ENCODE data around the gene CEMP1. TPM values are rescaled to one million over a fixed set of nuclear protein-coding genes. Genes with fewer than 3 reads are reported as not detected.
"Not testable (repeated sequence)": the region's sequence is repeated elsewhere in the genome, so short reads cannot be mapped to it uniquely, and the experiment has no call there.

Gene CEMP1
- total RNA-seq (2014; rRNA removed; shearing (Covaris generic)) (0.25 TPM in 1 of 2 replicates, not detected in the other), total RNA-seq (2022) (0.35 and 0.55 TPM in 2 replicates), Bru-seq, nascent RNA (percentile 8 among the genes with signal in this experiment), BruChase-seq, experiment 1, labeled RNA remaining after a 6-hour chase (percentile 24 among the genes with signal in this experiment), BruChase-seq, experiment 2, labeled RNA remaining after a 2-hour chase (not detected)
- long read RNA-seq = 0 reads

GRCh38 chr16:2531371-2531695, at the start of gene CEMP1:
CEMP1 (minus strand) TSS chr16:2531408; CDS start chr16:2531073, 335 bp downstream.
- Histone ChIP-seq H3K9me2 (ENCODE audit: insufficient read depth, low read length) (no peaks in the 10 kb centered on the region), H4K20me1 (ENCODE audit: insufficient read depth, low read length) (no peaks in the 10 kb centered on the region), H3K9me3 (ENCODE audit: low read length) (no peaks in the 10 kb centered on the region), H3K79me2 (ENCODE audit: insufficient read depth, low read depth, low read length) (no peaks in the 10 kb centered on the region), H3K36me3 (ENCODE audit: insufficient read depth, low read length) (peaks cover 17% of the 10 kb centered on the region), H3K4me2 (ENCODE audit: low read length) (peak within 1 kb of the TSS; percentile 99), H3K4me1 (ENCODE audit: insufficient read depth, low read length, poor library complexity, severe bottlenecking) (peaks cover 18% of the 10 kb centered on the region), H3K27ac (ENCODE audit: low read depth, low read length, poor library complexity, severe bottlenecking) (peak within 1 kb of the TSS; percentile 69), H2AFZ (ENCODE audit: low read length) (peak within 1 kb of the TSS; percentile 82; the same call in 1 of the 2 replicates), H3K4me3 (ENCODE audit: low read depth, low read length, poor library complexity, severe bottlenecking) (peak within 1 kb of the TSS; percentile 70)
- ChIA-PET CTCF (ENCODE audit: unreplicated experiment) (no interaction called here), POLR2A (interaction anchor here (1.0 kb wide), 1 partner anchor 11 kb away, joined by 6 read pairs; the partner anchor contains the start of gene AMDHD2)
- DNase-seq (ENCODE audit: low spot score) = no peak
- no TSS peak for BruUV-seq (replicated peaks)
- intact Hi-C loops (cut with micrococcal nuclease; ENCODE audit: unreplicated experiment) = loop anchor here (10.0 kb wide), 2 partner anchors 143 to 223 kb away; partner anchors contain the start of gene SRRM2
- TF ChIP-seq EZH2phosphoT487 (IDR thresholded peaks at IDR 0.05; ENCODE audit: borderline replicate concordance, low read depth, low read length) (no peak), CTCF (conservative IDR thresholded peaks at IDR 0.05; ENCODE audit: low read length) (no peak)

- intact Hi-C loops (cut with micrococcal nuclease; ENCODE audit: unreplicated experiment); H2AFZ ChIP-seq (ENCODE audit: low read length); DNase-seq (ENCODE audit: low spot score); H3K79me2 ChIP-seq (ENCODE audit: insufficient read depth, low read depth, low read length); H4K20me1 ChIP-seq (ENCODE audit: insufficient read depth, low read length); POLR2A ChIA-PET; H3K4me2 ChIP-seq (ENCODE audit: low read length); H3K4me3 ChIP-seq (ENCODE audit: low read depth, low read length, poor library complexity, severe bottlenecking); H3K4me1 ChIP-seq (ENCODE audit: insufficient read depth, low read length, poor library complexity, severe bottlenecking); H3K27ac ChIP-seq (ENCODE audit: low read depth, low read length, poor library complexity, severe bottlenecking); BruUV-seq (replicated peaks); H3K9me3 ChIP-seq (ENCODE audit: low read length); CTCF ChIA-PET (ENCODE audit: unreplicated experiment); H3K9me2 ChIP-seq (ENCODE audit: insufficient read depth, low read length): not testable (repeated sequence)
- peaks cover 11% of the 10 kb centered on the region; the same call in 1 of the 2 replicates for H3K36me3 ChIP-seq (ENCODE audit: insufficient read depth, low read length)
These were observed 49.6 kb upstream of the CEMP1 start for GRCh38 chr16:2580818-2581217.

GRCh38 chr16:2580143-2580542, 48.9 kb upstream of the CEMP1 start:
- BruUV-seq (replicated peaks); H3K4me2 ChIP-seq (ENCODE audit: low read length); H3K79me2 ChIP-seq (ENCODE audit: insufficient read depth, low read depth, low read length); H3K27ac ChIP-seq (ENCODE audit: low read depth, low read length, poor library complexity, severe bottlenecking); H3K9me2 ChIP-seq (ENCODE audit: insufficient read depth, low read length); H3K4me3 ChIP-seq (ENCODE audit: low read depth, low read length, poor library complexity, severe bottlenecking); H2AFZ ChIP-seq (ENCODE audit: low read length); intact Hi-C loops (cut with micrococcal nuclease; ENCODE audit: unreplicated experiment); H3K4me1 ChIP-seq (ENCODE audit: insufficient read depth, low read length, poor library complexity, severe bottlenecking); DNase-seq (ENCODE audit: low spot score); H3K9me3 ChIP-seq (ENCODE audit: low read length); H4K20me1 ChIP-seq (ENCODE audit: insufficient read depth, low read length); POLR2A ChIA-PET; CTCF ChIA-PET (ENCODE audit: unreplicated experiment); H3K36me3 ChIP-seq (ENCODE audit: insufficient read depth, low read length): not testable (repeated sequence)

- POLR2A ChIA-PET; intact Hi-C loops (cut with micrococcal nuclease; ENCODE audit: unreplicated experiment): not testable (repeated sequence)
These were observed 47.7 kb upstream of the CEMP1 start for GRCh38 chr16:2578905-2579304.

GRCh38 chr16:2577044-2577443, 45.8 kb upstream of the CEMP1 start:
- not testable (repeated sequence) for BruUV-seq (replicated peaks)

More at GRCh38 chr16:2578905-2579304, 47.7 kb upstream of the CEMP1 start:
- DNase-seq (ENCODE audit: low spot score); H3K79me2 ChIP-seq (ENCODE audit: insufficient read depth, low read depth, low read length); H3K9me2 ChIP-seq (ENCODE audit: insufficient read depth, low read length); H4K20me1 ChIP-seq (ENCODE audit: insufficient read depth, low read length); H3K9me3 ChIP-seq (ENCODE audit: low read length); H2AFZ ChIP-seq (ENCODE audit: low read length); H3K27ac ChIP-seq (ENCODE audit: low read depth, low read length, poor library complexity, severe bottlenecking); H3K4me1 ChIP-seq (ENCODE audit: insufficient read depth, low read length, poor library complexity, severe bottlenecking); H3K4me2 ChIP-seq (ENCODE audit: low read length); H3K36me3 ChIP-seq (ENCODE audit: insufficient read depth, low read length); H3K4me3 ChIP-seq (ENCODE audit: low read depth, low read length, poor library complexity, severe bottlenecking); BruUV-seq (replicated peaks); CTCF ChIA-PET (ENCODE audit: unreplicated experiment): not testable (repeated sequence)

GRCh38 chr16:2575839-2576238, 44.6 kb upstream of the CEMP1 start:
- POLR2A ChIA-PET; CTCF ChIA-PET (ENCODE audit: unreplicated experiment); H4K20me1 ChIP-seq (ENCODE audit: insufficient read depth, low read length); H3K4me1 ChIP-seq (ENCODE audit: insufficient read depth, low read length, poor library complexity, severe bottlenecking); H2AFZ ChIP-seq (ENCODE audit: low read length); intact Hi-C loops (cut with micrococcal nuclease; ENCODE audit: unreplicated experiment); H3K27ac ChIP-seq (ENCODE audit: low read depth, low read length, poor library complexity, severe bottlenecking); BruUV-seq (replicated peaks); H3K4me3 ChIP-seq (ENCODE audit: low read depth, low read length, poor library complexity, severe bottlenecking); DNase-seq (ENCODE audit: low spot score); H3K9me2 ChIP-seq (ENCODE audit: insufficient read depth, low read length); H3K36me3 ChIP-seq (ENCODE audit: insufficient read depth, low read length); H3K79me2 ChIP-seq (ENCODE audit: insufficient read depth, low read depth, low read length); H3K9me3 ChIP-seq (ENCODE audit: low read length); H3K4me2 ChIP-seq (ENCODE audit: low read length): not testable (repeated sequence)

More at GRCh38 chr16:2577044-2577443, 45.8 kb upstream of the CEMP1 start:
- POLR2A ChIA-PET; intact Hi-C loops (cut with micrococcal nuclease; ENCODE audit: unreplicated experiment); H3K79me2 ChIP-seq (ENCODE audit: insufficient read depth, low read depth, low read length); H4K20me1 ChIP-seq (ENCODE audit: insufficient read depth, low read length); H3K4me3 ChIP-seq (ENCODE audit: low read depth, low read length, poor library complexity, severe bottlenecking); H3K9me2 ChIP-seq (ENCODE audit: insufficient read depth, low read length); H3K4me2 ChIP-seq (ENCODE audit: low read length); DNase-seq (ENCODE audit: low spot score); CTCF ChIA-PET (ENCODE audit: unreplicated experiment); H3K27ac ChIP-seq (ENCODE audit: low read depth, low read length, poor library complexity, severe bottlenecking); H2AFZ ChIP-seq (ENCODE audit: low read length); H3K4me1 ChIP-seq (ENCODE audit: insufficient read depth, low read length, poor library complexity, severe bottlenecking); H3K9me3 ChIP-seq (ENCODE audit: low read length); H3K36me3 ChIP-seq (ENCODE audit: insufficient read depth, low read length): not testable (repeated sequence)
